H9 (cell line): ENCODE results near the gene CACNA1G. TPM values are rescaled to one million over a fixed set of nuclear protein-coding genes. Genes with fewer than 3 reads are reported as not detected.

Experiments
- DNase-seq: peaks from one replicate; pipeline ENCODE4 v3.0.0-alpha.2; 2017
- H2AFZ ChIP-seq: one replicate; pipeline ENCODE4 v1.6.1; 2013; ENCODE audit warnings: mild to moderate bottlenecking, low read length, control low read depth, moderate library complexity
- H2AK5ac ChIP-seq: 2 replicates; pipeline ENCODE4 v1.6.1; 2013; ENCODE audit warnings: low read length, control low read depth, mixed read lengths; ENCODE audit not compliant: insufficient read length
- H2BK120ac ChIP-seq: one replicate; pipeline ENCODE4 v1.6.1; 2013; ENCODE audit warnings: low read depth, mild to moderate bottlenecking, low read length, control low read depth, inconsistent platforms; ENCODE audit not compliant: poor library complexity, severe bottlenecking
- H2BK12ac ChIP-seq: 2 replicates; pipeline ENCODE4 v1.6.1; 2013; ENCODE audit warnings: low read length, control low read depth, mixed read lengths, low read depth; ENCODE audit not compliant: insufficient read length
- H2BK15ac ChIP-seq: 2 replicates; pipeline ENCODE4 v1.6.1; 2013; ENCODE audit warnings: low read depth, low read length, control low read depth
- H2BK20ac ChIP-seq: one replicate; pipeline ENCODE4 v1.6.1; 2013; ENCODE audit warnings: low read depth, mild to moderate bottlenecking, low read length, control low read depth, inconsistent platforms; ENCODE audit not compliant: poor library complexity, severe bottlenecking
- H2BK5ac ChIP-seq: 2 replicates; pipeline ENCODE4 v1.6.1; 2013; ENCODE audit warnings: low read length, control low read depth, mixed read lengths; ENCODE audit not compliant: insufficient read length
- H3K14ac ChIP-seq: 2 replicates; pipeline ENCODE4 v1.6.1; 2013; ENCODE audit warnings: low read length, control low read depth; ENCODE audit not compliant: insufficient read depth
- H3K18ac ChIP-seq: 2 replicates; pipeline ENCODE4 v1.6.1; 2013; ENCODE audit warnings: low read depth, mild to moderate bottlenecking, mixed read lengths, low read length, control low read depth; ENCODE audit not compliant: insufficient read length
- H3K23ac ChIP-seq: 2 replicates; pipeline ENCODE4 v1.6.1; 2013; ENCODE audit warnings: low read length, control low read depth, mixed read lengths, low read depth; ENCODE audit not compliant: insufficient read length
- H3K23me2 ChIP-seq: 2 replicates; pipeline ENCODE4 v1.6.1; 2013; ENCODE audit warnings: low read depth, mild to moderate bottlenecking, mixed read lengths, low read length, control low read depth; ENCODE audit not compliant: insufficient read length, poor library complexity, severe bottlenecking
- H3K27ac ChIP-seq: 2 replicates; pipeline ENCODE4 v1.5.1; 2013; ENCODE audit warnings: low read length, control low read depth, mixed read lengths, low read depth; ENCODE audit not compliant: insufficient read length
- H3K27me3 ChIP-seq: 2 replicates; pipeline ENCODE4 v1.6.1; 2013; ENCODE audit warnings: low read length, control low read depth, inconsistent platforms; ENCODE audit not compliant: insufficient read depth
- H3K4ac ChIP-seq: 2 replicates; pipeline ENCODE4 v1.6.1; 2013; ENCODE audit warnings: low read depth, mild to moderate bottlenecking, control low read depth, inconsistent platforms, low read length, moderate library complexity
- H3K4me1 ChIP-seq: 2 replicates; pipeline ENCODE4 v1.6.1; 2013; ENCODE audit warnings: low read length, control low read depth, inconsistent platforms; ENCODE audit not compliant: insufficient read depth
- H3K4me2 ChIP-seq: 2 replicates; pipeline ENCODE4 v1.6.1; 2013; ENCODE audit warnings: low read length, control low read depth, mixed read lengths; ENCODE audit not compliant: insufficient read length, insufficient read depth
- H3K56ac ChIP-seq: 2 replicates; pipeline ENCODE4 v1.6.1; 2013; ENCODE audit warnings: low read depth, mild to moderate bottlenecking, mixed read lengths, low read length, control low read depth; ENCODE audit not compliant: insufficient read length
- H3K79me1 ChIP-seq: 2 replicates; pipeline ENCODE4 v1.6.1; 2013; ENCODE audit warnings: low read depth, mild to moderate bottlenecking, moderate library complexity, low read length, control low read depth, inconsistent platforms; ENCODE audit not compliant: insufficient read depth, poor library complexity, severe bottlenecking
- H3K79me2 ChIP-seq: 2 replicates; pipeline ENCODE4 v1.6.1; 2013; ENCODE audit warnings: low read length, control low read depth, inconsistent platforms; ENCODE audit not compliant: insufficient read depth
- H3K9ac ChIP-seq: 2 replicates; pipeline ENCODE4 v1.6.1; 2013; ENCODE audit warnings: low read length, control low read depth, mixed read lengths; ENCODE audit not compliant: insufficient read length; ENCODE audit errors: extremely low read depth
- H3K9me3 ChIP-seq: one replicate; pipeline ENCODE4 v1.6.1; 2013; ENCODE audit warnings: low read depth, low read length, inconsistent platforms; ENCODE audit not compliant: control insufficient read depth
- H3T11ph ChIP-seq: one replicate; pipeline ENCODE4 v1.6.1; 2013; ENCODE audit warnings: mild to moderate bottlenecking, low read length, control low read depth, inconsistent platforms
- H4K20me1 ChIP-seq: one replicate; pipeline ENCODE4 v1.6.1; 2013; ENCODE audit not compliant: control insufficient read depth, insufficient read length, insufficient read depth
- H4K5ac ChIP-seq: 2 replicates; pipeline ENCODE4 v1.6.1; 2013; ENCODE audit warnings: low read depth, mild to moderate bottlenecking, mixed read lengths, low read length, control low read depth; ENCODE audit not compliant: insufficient read length
- H4K8ac ChIP-seq: replicated peaks from 2 replicates; pipeline ENCODE4 v1.6.1; 2013; ENCODE audit warnings: low read length, control low read depth, mixed read lengths, low read depth; ENCODE audit not compliant: insufficient read length
- H4K91ac ChIP-seq: 2 replicates; pipeline ENCODE4 v1.6.1; 2013; ENCODE audit warnings: low read depth, mild to moderate bottlenecking, moderate library complexity, mixed read lengths, low read length, control low read depth; ENCODE audit not compliant: insufficient read length
- H3K27ac Mint-ChIP-seq, 3 experiments: 2 replicates in 2 of 3; 3 replicates in 1 of 3; pipeline ENCODE4 v1.8.0; 2020 to 2021; ENCODE audit warnings: mixed read lengths in 3 of 3, mild to moderate bottlenecking in 1 of 3, moderate library complexity in 1 of 3
- H3K27me3 Mint-ChIP-seq: 2 replicates; pipeline ENCODE4 v1.8.0; 2021; ENCODE audit warnings: low read depth, mild to moderate bottlenecking, moderate library complexity, mixed read lengths
- H3K36me3 Mint-ChIP-seq, 3 experiments: 2 replicates in 2 of 3; 3 replicates in 1 of 3; pipeline ENCODE4 v1.8.0; 2020 to 2021; ENCODE audit warnings: low read depth in 3 of 3, mixed read lengths in 3 of 3; ENCODE audit not compliant: insufficient read depth in 1 of 3
- H3K4me1 Mint-ChIP-seq, 2 experiments: 2 replicates each; pipeline ENCODE4 v1.8.0; 2020; ENCODE audit warnings: mixed read lengths in 2 of 2
- H3K4me3 Mint-ChIP-seq, 2 experiments: 2 replicates in 1 of 2; 3 replicates in 1 of 2; pipeline ENCODE4 v1.8.0; 2020 to 2021; ENCODE audit warnings: mild to moderate bottlenecking in 2 of 2, mixed read lengths in 2 of 2, moderate library complexity in 1 of 2
- H3K9me3 Mint-ChIP-seq, 2 experiments: 2 replicates in 1 of 2; 3 replicates in 1 of 2; pipeline ENCODE4 v1.8.0; 2020; ENCODE audit warnings: mild to moderate bottlenecking in 2 of 2, mixed read lengths in 2 of 2, moderate library complexity in 1 of 2
- CTCF ChIP-seq: fragments of 200-600 bp; sonication (generic); conservative IDR thresholded peaks from 3 replicates; pipeline ENCODE4 v1.8.0; 2021; ENCODE audit warnings: antibody characterized with exemption, mild to moderate bottlenecking
- WGBS: extraction: QIAGEN DNeasy Blood & Tissue Kit; methylation state at CpG from one replicate; pipeline ENCODE4 v1.1.7; 2013; ENCODE audit warnings: missing lambda C conversion rate, low lambda C conversion rate, mixed read lengths; ENCODE audit not compliant: insufficient read length; ENCODE audit errors: extremely low coverage; 5-methylcytosine and 5-hydroxymethylcytosine counted together
- total RNA-seq: library from RNA; stranded (reverse); gene quantifications from 2 replicates; pipeline ENCODE4 v1.2.1, GENCODE V29; 2021

Gene CACNA1G
- total RNA-seq, 1 experiment from 2014 or later, result 1.5 TPM

DNA sequence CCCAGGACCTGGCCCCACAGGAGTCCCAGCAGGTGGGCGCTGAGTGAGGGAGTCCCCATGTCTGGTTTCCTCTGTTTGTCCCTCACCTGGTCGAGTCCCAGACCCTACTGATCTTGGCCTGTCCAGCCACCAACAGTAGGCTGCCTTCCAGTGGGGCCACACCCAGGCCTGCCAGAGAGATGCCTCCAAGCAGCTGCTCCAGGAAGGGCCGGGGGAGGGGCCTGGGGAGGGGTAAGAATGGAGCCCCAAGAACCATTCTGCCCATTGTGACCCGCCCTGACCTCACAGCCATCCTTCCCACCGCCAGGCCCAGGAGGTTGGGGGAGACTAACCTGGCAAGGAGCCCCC, 12.8 kb upstream of the CACNA1G start:
- no peak overlapping the region for H3K27ac ChIP-seq

More for the DNA sequence above, 12.8 kb upstream of the CACNA1G start:
- H3K27me3 Mint-ChIP-seq, result peaks cover 26% of the 10 kb centered on the region
- no peaks in the 10 kb centered on the region; a peak in 1 of 5 replicates for H3K9me3 Mint-ChIP-seq
- Histone ChIP-seq H3K18ac (no peak overlapping the region), H3K79me2 (no peaks in the 10 kb centered on the region), H3K9me3 (no peaks in the 10 kb centered on the region), H4K8ac (no peak overlapping the region), H3K9ac (no peak overlapping the region), H3K27me3 (no peaks in the 10 kb centered on the region), H4K20me1 (no peaks in the 10 kb centered on the region), H2BK120ac (no peak overlapping the region), H3K4me1 (peaks cover under 1% of the 10 kb centered on the region; the same call in 1 of the 2 replicates), H3K23ac (no peak overlapping the region), H3K23me2 (no peaks in the 10 kb centered on the region), H3K79me1 (no peaks in the 10 kb centered on the region), H2BK20ac (no peak overlapping the region), H3K4me2 (peak overlapping the region; percentile 12), H2BK15ac (no peak overlapping the region), H3K4ac (no peak overlapping the region), H4K91ac (no peak overlapping the region), H3K14ac (no peak overlapping the region; the same call in 1 of the 2 replicates), H2BK12ac (no peak overlapping the region), H3T11ph (no peak overlapping the region), H2AK5ac (no peak overlapping the region), H2AFZ (no peak overlapping the region), H2BK5ac (no peak overlapping the region), H4K5ac (no peak overlapping the region), H3K56ac (no peak overlapping the region)
- WGBS, result no CpG with 5 or more reads among the region's 5 CpGs
- TF ChIP-seq CTCF, result no peak
- H3K36me3 Mint-ChIP-seq, result no peaks in the 10 kb centered on the region; a peak in 1 of 7 replicates
- DNase-seq, result no peak
- no peak overlapping the region; a peak in 1 of 7 replicates for H3K27ac Mint-ChIP-seq
- H3K4me1 Mint-ChIP-seq, result peaks cover 14 to 17% of the 10 kb centered on the region in 2 experiments
- H3K4me3 Mint-ChIP-seq, result peak overlapping the region; percentile 65 to 77; a peak in 4 of 5 replicates
